Activated effector memory CD4-positive, alpha-beta T cell treated with Interleukin-2 at 50 U/mL for 16 hours (primary cell): ENCODE results near the gene MARCHF5.

Experiments
- DNase-seq: peaks from one replicate; pipeline ENCODE4 v3.0.0-alpha.2; 2020

The MARCHF5 gene, protein sequence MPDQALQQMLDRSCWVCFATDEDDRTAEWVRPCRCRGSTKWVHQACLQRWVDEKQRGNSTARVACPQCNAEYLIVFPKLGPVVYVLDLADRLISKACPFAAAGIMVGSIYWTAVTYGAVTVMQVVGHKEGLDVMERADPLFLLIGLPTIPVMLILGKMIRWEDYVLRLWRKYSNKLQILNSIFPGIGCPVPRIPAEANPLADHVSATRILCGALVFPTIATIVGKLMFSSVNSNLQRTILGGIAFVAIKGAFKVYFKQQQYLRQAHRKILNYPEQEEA

DNA sequence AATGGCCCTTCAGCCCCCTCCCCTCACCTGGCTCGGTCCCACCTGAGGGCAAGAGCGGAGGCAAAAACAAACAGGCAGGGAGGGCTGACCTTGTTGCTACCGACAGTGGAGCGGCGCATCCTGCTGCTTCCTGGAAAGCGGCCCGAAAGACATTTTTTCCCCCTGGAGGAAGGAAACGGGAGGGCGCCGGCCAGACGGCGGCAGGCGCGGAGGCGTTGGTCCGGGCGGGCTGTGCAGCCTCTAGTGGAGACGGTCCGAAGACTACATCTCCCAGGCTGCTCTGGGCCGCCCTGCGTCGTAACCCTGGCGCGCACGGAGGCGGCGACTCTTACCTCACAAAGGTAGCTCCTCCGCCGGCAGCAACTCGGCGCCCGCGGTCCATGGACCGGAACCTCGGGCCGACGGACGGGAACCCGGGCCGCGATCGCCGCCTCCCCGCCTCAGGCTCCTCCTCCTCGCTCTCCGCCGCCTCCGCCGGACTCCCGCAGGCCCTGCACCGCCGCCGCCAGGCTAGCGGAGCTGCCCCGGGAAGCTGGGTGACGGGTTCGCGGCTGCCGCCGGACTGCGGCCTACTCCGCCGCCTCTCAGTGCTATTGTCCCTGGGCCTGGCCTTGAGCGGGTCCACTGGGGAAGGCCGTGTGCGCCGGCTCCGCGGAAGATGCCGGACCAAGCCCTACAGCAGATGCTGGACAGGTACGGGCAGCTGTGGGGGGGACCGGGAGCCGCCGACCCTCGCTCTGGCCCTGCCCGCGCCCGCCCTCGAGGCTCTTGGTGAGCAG is at the start of gene MARCHF5, which contains the start of gene CPEB3:
MARCHF5 (plus strand) TSS at position 331 of the 779 bp plus-strand sequence; CDS start at position 659, 328 bp downstream.
CPEB3 (minus strand) TSS at position 242 of the 779 bp plus-strand sequence. CDS start 50,728 bp downstream, outside the sequence.
- peak; percentile 86 for DNase-seq

DNA sequence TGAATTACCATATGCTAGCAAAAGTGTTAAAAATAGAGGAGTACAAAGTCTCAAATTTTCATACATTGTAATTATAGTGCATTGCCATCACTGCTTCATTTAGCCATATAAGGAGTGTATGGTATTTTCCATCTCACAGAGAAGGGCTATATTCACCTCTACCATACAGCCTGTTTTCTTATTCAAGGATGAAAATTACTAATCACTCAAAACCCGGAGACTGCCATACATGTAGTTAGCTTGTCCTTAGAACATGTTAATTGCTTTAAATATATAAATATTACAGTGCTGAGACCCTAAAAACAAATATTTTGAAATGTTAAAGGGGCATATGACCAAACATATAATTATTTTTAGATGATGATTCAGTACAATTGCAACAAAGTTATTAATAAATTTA is 49.5 kb upstream of the MARCHF5 start:
- DNase-seq, result no peak

DNA sequence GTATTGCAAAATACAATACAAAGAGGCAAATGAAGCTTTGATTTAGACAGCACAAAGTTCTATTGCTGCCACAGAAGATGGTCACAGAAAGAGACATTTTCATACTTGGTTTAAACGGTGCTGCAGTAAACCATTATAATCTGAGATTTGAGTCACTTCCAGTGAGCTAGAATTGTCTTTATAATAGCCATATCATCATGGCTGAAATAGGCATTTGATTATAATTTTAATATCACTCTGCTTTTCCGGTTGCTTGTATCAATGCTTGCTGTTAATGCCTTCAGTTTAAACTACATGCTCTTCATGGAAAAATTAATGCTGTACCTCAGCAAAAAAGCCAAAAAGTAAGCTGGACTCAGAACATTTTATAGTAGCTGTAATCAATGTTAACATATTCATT is 48.6 kb upstream of the MARCHF5 start:
- no peak for DNase-seq

DNA sequence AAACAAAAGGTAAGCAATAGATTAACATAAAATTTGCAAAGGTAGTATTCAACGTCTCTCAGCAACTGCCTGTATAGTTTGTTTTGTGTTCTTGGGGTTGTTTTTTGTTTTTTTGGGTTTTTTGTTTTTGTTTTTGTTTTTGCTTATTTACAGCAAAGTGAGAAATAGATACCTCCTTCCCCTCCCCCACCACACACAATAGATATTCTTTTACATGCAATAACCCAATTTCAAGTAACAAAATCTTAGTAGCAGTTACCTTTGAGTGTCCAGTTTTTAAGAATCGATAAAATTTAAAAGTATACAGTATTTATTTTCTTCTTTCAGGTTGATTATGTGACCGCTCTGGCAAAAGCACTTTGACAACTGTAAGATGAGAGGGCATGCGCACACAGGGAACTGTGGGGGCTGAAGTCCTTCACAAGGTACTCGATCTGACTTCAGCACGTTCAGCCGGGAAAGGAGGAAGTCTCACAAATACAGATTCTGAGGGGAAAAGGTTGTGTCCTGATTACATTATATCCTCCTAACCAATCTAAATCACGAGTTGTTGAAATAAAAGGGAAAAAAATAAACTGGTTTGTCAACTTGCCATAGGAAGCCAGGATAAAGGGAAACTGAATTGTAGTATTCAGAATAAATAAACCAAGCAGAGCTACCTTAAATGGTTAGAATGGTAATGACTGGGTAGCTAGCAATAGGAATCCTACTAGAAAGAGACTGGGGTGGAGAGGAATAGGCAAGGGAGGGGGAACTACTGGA is 47.9 kb upstream of the MARCHF5 start:
- peak; percentile 22 for DNase-seq

DNA sequence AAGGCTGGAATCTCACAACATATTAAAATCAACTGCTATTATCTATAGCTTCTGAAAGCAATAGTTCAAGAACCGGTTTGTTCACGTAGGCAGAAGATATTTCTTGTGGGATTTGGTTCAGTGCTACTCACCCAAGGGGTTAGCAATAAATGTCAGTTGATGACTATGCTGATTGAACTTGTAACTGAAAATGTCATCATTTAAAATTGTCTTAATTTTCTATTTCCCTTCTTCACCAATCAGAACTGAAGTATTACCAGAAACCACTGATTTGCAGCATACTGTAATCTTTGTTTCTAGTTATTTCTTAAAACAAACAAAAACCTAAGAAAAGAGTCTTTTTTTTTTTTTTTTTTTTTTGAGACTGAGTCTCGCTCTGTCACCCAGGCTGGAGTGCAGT is 46.2 kb upstream of the MARCHF5 start:
- DNase-seq, result no peak

DNA sequence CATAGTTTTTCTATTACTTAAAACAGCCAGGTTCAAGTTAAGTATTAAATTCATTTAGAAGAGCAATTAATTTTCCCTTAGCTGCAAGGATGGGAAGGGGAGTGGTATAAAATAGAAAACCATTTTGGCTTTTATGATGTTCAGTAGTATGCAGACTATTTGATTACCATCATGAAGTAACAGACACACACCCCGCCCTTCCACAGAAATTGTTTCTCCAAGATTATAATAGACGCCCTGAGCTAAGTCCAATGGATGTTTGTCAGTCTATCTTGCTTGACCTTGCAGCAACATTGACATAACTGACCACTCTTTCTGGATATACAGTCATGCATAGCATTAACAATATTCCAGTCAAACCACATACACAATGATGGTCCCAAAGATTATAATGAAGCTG is 42.4 kb upstream of the MARCHF5 start:
- DNase-seq, result no peak

DNA sequence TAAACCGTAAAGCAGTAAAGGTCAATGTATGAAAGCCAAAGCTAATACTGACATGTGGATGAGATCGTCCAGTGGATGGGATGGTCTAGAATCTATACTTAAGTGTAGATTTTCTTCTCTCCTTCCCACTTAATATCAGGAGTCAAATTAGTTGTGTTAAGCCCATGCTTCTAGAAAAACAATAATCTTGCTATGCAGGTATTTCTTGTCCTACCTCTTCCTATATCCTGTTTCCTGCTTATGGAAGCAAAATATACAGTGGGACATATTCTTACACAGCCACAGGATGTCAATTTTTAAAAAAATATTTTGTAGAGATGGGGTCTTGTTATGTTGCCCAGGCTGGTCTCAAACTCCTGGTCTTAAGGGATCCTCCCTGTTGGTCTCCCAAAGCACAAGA is 27.6 kb upstream of the MARCHF5 start:
- no peak for DNase-seq

DNA sequence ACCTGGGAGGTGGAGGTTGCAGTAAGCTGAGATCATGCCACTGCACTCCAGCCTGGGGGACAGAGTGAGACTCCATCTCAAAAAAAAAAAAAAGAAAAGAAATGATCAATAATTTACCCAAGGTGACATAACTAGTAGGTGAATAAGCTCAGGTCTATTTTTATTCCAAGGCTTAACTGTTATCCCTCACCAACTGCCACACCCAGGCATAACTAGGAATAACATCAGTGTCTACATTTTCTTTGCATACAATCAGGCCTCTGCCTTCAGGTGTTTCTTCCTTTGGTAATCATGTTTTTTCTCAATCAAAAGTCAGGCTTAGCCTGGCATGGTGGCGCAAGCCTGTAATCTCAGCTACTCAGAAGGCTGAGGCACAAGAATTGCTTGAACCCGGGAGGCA is 26.7 kb upstream of the MARCHF5 start:
- DNase-seq, result no peak

DNA sequence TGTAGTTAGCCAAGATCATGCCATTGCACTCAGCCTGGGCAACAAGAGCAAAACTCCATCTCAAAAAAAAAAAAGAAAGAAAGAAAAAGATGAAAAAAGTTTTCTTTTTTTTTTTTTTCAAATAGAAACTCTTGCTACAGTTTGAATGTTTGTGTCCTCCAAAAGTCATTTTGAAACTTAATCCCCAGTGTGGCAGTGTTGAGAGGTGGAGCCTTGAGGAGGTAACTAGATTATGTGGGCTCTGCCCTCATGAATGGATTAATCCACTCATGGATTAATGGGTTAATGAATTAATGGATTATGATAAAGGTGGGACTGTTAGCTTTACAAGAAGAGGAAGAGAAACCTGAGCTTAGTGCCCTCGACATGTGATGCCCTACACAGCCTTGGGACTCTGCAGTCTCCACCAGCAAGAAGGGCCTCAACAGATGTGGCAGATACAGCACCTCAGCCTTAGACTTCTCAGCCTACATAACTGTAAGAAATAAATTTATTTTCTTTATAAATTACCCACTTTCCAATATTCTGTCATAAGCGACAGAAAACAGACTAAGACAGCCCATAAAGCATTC is 25.2 kb upstream of the MARCHF5 start:
- no peak for DNase-seq

DNA sequence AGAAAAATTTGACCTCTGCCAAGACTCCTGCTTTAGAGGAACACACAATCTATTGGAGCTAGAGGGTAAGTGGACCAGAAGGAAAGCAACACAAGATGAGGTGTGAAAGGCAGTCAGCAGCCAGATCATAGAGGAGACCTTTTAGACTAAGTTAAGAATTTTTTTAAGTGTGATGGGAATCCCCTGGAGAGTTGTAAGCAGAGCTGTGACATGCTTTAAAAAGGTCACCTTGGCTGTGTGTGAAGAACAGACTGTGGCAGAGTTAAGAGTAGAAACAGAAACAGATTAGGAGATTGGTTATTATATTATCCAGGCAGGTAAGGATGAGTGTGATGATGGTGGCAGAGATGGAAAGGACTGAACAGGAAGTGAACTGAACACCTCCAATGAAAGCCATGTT is 23.6 kb upstream of the MARCHF5 start:
- DNase-seq, result no peak

DNA sequence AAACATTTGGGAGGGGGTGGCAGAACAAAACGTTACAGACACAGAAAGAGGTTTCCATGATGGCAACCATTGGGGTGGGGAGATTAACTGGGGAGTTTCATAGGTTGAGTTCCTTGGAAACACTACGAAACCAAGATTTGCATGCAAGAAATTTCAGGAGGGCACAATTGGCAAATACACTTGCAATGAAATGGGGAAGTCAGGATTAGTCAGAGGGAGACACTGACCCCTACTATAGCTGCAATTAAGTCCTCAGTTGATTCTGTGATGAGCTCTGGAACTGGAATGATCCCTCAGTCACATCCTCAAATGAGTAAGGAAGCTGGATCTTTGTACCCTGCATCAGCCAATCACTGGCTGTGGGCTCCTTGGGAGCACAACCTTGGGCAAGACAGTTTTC is 22.2 kb upstream of the MARCHF5 start:
- DNase-seq, result no peak

DNA sequence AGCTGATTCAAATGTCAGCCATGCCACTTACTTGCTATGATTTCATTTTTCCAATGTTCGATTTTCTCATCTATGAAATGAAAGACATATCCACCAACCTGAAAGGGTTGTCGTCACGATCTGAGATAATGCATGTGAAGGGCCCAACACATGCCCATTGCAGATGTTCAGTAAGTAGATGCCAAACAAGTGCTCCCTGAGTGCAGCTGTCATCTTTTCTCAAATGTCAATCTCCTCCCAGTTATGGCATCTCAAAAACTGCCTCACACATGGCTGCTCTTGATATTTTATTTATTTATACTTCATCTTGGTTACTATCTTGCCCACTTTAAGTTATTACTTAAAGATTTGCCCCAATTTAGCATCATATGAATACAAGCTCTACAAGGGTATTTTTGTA is 16.9 kb upstream of the MARCHF5 start:
- no peak for DNase-seq

DNA sequence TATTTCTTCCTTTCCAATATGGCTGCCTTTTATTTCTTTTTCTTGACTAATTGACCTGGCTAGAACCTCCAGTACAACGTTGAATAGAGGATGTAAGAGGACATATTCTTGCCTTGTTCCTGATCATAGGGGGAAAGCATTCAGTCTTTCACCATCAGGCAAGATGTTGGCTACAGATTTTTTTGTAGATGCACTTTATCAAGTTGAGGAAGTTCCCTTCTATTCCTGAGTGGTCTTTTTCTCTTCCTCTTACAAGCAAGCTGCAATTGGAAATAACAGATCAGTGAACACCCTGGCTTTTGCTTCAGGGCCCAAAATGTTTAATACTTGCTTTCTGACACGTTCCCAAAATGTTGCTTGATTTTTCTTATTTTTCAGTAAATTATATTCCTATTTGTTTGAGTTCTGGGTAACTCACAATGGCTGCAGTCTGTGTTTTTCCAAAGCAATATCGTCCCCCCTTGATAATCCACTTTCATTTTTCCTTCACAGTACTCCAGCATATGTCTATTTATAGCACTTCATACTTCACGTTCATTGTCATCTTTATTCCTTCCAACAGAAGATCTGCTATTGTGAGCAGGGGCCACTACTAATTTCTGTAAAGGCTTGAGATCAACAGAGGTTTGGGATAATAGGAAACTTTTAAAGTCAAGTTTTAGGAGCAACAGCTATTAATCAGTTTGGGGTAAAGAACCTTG is 11.8 kb upstream of the MARCHF5 start:
- DNase-seq, result no peak

DNA sequence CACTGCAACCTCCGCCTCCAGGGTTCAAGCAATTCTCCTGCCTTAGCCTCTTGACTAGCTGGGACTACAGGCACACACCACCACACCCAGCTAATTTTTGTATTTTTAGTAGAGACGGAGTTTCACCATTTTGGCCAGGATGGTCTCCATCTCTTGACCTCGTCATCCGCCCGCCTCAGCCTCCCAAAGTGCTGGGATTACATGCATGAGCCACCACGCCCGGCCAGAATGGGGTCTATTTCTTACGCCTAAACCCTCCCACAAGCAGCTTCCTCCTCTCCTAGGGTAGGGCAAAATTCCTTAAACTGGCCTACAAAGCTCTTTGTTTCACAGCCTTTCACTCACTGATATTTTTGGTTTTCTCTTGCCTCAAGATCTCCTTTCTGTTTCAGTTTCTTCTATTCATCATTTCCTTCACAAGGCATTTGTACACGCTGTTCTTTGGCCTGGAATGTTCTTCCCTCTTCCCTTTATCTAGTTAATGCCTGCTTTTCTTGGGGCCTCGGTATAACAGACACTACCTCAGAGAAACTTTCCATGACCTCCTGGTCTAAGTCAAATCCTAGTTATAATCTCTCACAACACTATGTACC is 6.8 kb upstream of the MARCHF5 start:
- no peak for DNase-seq

DNA sequence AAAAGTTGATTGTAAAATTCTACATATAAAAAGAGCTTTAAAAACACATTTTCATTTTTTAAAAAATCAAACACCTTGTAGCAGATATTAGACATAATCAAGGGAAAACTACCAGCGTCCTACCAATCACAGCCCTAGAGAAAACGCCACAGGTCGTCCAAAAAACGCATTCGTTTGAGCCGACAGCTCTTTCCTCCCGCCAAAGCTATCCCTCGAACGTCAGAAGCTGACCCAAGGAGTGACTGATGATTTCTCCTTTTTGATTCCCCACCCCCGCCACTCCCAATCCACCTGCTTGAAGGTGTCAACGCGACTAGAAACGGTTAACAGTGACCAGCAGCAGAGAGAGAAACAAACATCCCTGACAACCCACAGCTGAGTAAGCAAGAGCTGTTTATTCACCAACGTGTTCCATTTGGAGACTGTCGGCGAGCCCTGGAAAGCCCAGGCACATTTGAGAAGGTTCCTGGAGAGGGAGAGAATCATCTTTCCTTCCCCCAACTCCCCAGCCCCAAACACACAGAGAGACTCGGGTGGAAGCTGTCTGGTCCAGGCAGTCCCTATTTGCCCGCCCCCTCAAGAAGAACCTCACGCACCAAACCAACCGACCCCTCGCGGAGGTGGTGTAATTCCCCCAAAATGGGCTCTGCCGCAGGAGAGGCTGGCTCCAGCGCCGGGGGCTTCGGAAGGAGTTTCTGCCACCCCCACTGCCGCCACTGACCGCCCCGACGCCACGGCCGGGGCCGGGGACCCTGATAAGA is 711 bp upstream of the MARCHF5 start:
- peak; percentile 16 for DNase-seq

DNA sequence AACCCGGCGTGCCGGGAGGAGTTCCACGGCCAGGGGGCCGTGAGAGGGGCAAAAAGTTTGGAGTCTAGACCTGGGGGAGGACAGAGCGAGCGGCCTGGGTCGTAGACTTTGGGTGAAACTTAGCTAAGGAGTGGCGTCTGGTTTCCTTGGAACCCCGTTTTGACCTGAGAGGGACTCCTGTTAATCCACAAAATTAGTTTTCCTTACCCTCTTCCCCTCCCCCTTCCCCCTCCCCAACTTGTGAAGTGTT is 574 bp downstream of the MARCHF5 start:
- no peak for DNase-seq

DNA sequence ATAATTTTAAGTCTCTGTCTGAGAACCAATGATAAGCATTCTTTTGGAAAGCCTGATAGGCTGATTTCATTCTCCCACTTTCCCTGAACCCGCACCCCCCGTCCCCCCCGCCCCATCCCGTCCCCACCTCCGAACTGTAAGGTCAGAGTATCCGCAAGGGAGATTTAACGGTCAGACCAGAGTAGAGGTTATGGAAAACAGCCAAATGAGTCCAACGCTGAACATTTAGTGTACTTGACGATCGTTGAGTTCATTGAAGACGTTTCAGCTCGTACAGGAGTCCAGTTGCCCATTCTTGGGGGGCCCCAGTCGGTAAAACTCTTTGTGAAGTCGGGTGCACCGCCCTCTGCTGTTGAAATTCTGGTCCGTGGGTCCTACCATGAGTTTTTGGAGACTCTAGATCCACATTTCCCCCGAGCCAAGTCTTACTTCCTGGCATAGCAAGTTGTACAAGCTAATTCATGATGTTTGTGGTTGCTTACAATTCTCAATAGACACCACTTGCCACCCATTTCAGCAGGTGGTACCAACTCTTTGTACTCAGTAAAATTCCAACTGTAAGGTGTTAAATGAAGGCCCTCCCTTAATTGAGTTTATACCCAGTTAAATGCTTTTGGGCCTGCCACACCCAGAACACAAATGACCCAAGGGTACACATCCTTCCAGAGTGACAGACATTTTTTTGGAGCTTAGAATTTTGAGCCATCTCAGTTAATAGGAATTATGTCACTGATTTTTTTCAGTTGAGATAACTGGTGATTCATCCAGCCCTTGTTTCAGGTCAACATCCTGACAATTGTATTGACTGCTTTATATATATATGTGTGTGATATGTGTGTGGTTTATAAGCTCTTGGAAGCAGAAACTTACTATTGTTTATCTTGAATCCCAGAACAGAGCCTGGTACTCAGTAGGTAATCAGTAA is 1.2 kb downstream of the MARCHF5 start:
- peak; percentile 18 for DNase-seq

DNA sequence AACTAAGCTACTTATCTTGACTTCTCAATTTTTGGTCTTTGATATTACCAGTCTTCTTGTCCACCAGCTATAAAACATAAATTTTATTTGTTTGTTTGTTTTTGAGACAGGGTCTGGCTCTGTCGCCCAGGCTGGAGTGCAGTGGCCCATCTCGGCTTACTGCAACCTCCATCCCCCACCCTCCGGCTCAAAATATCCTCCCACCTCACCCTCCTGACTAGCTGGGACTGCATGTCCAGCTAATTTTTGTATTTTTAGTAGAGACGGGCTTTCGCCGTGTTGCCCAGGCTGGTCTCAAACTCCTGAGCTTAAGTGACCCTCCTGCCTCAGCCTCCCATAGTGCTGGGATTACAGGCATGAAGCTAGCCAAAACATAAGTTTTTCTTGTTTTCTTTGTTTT is 7.5 kb downstream of the MARCHF5 start:
- DNase-seq, result no peak

DNA sequence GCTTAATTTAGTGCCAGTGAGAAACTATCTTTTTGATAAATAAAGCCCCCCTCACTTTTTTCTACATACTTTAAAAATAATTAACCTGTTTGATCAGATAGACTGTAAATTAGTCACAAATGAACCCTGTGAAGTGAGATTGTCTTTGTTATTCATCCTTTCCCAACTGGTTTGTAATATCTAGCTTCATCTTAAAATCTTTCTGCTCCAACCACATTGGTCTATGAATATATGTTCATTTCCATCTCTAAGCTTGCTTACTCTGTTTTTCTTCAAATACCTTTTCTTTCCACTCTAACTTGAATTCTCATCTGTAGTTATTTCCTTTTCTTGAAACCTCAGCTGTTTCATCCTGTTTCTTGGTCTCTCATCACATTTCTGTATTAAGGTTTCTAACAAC is 12.1 kb downstream of the MARCHF5 start:
- no peak for DNase-seq

DNA sequence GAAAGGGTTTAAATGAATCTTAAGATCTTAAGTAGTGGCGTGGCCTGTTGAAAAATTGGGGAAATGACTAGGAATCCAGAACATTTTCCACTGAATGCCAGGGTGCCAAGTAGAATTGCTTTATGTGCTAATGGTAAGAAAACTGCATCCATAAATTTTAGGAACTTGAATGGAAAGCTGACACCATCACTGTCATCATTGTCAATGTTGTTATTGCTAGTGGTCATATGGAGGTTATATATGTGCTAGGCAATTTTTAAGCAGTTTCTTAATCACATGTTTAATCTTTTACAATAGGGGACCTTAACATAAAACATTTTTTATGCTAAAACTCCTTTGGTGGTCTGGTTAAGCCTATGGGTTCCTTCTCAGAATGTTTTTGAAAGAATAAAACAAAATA is 13.1 kb downstream of the MARCHF5 start:
- no peak for DNase-seq
